GM19467 (cell line): ENCODE measurements around the gene DPH7.
"Not testable (repeated sequence)": the region's sequence is repeated elsewhere in the genome, so short reads cannot be mapped to it uniquely, and the experiment has no call there.

ENCODE experiments used
- ATAC-seq: cut with Tn5 transposase; IDR thresholded peaks from one replicate; pipeline ENCODE4 v1.9.1; 2021; ENCODE audit warnings: mild to moderate bottlenecking, moderate library complexity; ENCODE audit not compliant: unreplicated experiment

Gene DPH7

DNA sequence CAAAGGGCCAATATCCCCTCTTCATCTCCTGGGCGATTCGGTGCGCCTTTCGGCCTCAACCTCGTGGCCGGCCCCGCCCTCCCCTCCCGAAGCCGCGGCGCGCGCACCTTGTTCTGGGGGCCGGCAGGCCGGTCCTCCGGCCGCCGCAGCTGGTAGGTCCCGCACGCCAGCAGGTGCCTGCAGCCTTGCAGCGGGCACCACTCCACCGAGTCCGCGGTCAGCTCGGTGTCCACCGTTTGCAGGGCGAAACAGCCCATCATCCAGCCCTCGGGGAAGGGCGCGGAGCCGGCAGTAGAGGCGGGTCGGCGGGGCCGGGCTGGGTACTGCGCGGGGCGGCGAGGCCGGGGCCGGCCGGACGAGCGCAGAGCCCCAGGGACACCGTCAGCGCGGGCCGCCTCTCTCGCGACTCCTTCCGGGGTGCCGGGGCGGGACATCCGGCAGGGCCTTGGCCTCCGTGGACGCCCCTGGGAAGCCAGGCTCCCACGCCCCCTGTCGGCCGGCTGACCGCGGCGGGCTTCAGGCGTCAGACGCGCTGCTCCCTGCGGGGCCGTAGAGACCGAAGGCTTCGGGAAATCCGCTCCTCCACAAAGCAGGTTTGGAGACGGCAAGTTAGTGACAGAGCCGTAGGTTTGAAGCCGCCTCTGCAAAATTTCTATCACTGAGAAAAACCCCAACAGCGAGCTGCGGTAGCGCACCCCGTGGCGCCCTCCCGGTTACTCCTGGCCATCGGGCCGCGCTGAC, at the start of gene DPH7:
DPH7 (minus strand) TSS at position 408 of the 741 bp plus-strand sequence; CDS start at position 260, 148 bp downstream.
- ATAC-seq: peak; percentile 89

DNA sequence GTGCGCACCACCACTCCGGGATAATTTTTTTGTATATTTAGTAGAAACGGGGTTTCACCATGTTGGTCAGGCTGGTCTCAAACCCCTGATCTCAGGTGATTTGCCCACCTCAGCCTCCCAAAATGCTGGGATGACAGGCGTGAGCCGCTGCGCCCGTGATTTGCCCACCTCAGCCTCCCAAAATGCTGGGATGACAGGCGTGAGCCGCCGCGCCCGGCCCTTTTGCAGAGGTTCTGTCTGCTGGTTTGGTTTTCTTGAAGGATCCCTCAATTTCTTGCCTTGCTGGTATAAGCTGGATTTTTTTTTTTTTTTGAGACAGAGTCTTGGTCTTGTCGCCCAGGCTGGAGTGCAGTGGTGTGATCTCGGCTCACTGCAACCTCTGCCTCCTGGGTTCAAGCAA, 48.7 kb upstream of the DPH7 start:
- not testable (repeated sequence) for ATAC-seq

DNA sequence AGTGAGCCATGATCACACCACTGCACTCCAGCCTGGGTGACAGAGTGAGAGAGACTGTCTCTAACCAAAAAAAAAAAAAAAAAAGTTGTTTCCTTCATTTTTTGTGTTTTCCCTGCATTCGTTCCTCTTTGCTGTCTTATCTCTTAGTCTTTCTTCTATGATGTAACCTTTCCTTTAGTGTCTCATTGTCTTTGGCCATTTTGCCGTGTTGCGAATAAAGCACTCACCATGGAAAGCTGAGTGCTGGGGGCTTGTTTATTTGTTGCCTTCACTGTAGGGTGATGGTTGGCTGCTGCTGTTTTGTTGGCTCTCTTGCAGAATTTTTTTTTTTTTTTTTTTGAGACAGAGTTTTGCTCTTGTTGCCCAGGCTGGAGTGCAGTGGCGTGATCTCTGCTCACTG, 47.7 kb upstream of the DPH7 start:
- no peak for ATAC-seq

DNA sequence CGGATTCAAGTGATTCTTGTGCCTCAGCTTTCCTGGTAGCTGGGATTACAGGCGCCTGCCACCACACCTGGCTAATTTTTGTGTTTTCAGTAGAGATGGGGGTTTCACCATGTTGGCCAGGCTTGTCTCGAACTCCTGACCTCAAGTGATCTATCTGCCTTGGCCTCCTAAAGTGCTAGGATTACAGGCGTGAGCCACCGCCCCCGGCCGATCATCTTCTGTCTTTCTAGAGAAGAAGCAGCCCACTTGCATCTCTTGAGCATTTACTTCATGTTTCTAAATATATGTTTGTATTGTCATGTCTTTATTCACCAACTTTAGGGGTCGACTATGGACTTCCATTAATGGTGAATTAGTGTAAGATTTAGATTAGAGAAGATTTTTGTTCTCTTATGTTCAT, 43.5 kb upstream of the DPH7 start:
- not testable (repeated sequence) for ATAC-seq

DNA sequence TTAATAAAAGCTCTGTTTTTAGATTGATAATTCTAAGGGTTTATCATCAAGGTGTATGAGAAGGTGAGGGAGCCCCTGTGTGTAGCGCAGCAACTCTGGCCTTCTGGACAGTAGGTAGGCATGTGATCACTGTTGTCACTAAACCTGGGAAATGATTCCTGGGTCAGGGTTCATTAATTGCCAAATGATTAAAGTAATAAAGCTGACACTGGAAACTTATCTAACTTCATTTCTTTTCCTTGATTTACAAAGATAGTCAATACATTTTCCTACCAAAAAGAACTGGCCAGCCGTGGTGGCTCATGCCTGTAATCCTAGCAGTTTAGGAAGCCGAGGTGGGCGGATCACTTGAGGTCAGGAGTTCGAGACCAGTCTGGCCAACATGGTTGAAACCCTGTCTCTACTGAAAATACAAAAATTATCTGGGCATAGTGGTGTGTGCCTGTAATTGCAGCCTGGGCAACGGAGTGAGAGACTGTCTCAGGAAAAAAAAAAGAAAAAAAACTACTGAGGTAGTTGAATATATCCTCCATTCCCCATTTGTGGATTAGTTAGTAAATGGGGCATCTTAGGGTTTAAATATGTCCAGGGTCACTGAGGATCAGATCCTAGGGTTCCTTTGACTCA, 42.5 kb upstream of the DPH7 start:
- ATAC-seq: no peak

DNA sequence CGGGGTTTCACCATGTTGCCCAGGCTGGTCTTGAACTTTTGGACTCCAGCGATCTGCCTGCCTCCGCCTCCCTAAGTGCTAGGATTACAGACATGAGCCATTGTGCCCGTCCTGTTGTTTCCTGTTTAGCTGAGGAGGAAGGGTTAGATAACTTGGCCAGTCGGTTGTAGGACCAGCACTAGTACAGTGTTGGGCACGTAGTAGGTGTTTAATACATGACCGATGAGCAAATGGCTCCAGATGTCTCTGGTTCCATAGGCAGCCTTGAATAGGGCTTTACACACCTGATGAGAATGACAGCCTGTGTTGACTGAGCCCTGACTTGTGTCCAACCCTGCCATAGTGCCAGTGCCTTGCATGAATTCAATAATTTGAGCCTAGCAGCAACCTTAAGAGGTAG, 41.9 kb upstream of the DPH7 start:
- no peak for ATAC-seq

DNA sequence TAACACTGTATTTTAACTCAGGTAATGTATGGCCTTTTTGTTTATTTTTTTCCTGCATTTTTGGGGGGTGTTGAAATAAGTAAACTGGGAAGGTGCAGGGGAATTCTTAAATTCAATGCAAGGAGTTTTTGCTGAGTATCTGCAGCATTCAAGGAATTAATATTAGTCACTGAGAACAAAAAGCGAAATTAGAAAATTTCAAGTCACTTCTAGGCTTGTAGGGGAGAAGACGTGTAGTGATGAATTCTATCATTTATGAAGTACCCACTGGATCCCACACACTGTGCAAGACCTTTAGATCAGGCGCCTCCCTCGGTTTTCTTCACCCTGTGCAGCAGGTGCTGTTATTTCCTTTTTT, 41.3 kb upstream of the DPH7 start:
- no peak for ATAC-seq

DNA sequence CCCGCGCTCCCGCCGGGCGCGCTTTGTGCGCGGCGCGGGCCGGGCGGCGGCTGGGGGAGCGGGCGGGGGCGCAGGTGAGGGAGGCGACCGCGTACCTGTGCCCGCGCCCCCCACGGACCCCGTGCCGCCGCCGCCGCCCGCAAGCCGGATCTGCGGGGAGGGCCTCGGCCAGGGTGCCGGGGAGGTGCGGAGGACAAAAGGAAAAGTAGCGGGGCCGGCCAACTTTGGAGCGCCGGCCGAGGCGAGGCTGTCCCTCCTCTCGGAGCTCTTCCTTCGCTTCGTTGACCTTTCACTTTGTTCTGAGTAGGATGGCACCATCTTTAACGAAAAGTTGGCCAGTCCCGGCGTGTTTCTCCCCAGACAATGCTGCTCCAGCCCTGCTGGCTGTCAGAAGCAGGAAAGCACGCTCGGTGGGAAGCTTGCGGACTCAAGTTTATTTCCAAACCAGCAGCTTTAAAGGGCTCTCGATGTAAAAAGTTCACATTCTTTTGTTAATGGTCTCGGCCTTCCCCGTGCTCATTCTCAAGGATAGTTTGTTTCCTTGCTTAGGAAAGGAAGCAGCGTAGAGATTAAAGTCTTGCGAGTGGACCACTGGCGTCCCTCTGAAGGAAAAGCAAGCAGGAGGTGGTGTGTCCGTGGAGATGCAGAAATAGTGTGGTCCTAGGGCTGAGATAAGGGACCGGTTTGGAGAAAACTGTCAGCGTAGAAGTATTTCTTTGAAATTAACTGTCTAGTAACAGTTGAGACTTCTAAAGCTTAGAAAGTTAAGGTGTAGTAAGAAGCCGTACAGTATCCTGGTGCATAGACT, 40.7 kb upstream of the DPH7 start:
- ATAC-seq: peak; percentile 20

DNA sequence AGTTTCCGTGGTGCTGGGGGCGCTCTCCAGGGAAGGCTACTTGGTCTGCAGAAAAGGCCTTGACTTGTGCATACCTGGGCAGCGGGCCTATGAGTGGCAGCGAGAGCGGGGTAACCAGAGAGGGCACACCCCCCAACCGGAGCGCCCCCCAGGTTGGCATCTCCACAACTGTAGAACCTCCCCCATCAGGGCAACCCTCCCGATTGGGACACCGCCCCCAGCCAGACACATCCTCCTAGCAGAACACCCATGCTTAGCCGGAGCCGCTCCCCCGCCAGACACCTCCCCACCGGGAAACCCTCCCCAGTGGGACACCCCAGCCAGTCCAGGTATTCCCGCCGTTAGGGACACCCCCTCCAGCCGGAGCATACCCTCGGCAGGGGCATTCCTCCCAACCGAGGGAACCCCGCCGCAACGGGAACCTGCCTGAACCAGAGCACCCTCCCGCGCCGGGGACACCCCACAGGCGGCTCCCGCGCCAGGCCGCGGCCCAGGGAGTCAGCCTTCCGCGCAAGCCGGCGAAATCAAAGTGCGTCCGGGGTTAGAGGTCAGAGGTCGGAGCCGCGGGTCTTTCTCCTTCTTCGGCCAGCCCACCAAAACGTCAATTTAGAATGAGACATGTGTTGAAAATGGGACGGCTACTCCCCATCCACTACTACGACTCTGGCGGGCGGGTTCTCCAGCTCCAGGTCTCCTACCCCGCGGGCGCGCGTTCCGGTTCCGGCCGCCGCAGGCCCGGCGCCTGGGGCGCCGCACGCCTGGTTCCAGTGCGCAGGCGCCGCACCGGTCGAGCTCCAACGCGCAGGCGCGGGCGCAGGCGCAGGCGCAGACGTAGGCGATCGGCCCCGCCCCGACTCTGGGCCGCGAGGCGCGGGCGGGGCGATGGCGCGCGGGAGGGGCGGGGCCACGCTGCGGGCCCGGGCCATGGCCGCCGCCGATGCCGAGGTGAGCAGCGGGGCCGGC, 39.7 kb upstream of the DPH7 start, which contains the start of gene EHMT1:
EHMT1 (plus strand) TSS at position 901 of the 963 bp plus-strand sequence; CDS start at position 925, 24 bp downstream.
- ATAC-seq: peak; percentile 62

DNA sequence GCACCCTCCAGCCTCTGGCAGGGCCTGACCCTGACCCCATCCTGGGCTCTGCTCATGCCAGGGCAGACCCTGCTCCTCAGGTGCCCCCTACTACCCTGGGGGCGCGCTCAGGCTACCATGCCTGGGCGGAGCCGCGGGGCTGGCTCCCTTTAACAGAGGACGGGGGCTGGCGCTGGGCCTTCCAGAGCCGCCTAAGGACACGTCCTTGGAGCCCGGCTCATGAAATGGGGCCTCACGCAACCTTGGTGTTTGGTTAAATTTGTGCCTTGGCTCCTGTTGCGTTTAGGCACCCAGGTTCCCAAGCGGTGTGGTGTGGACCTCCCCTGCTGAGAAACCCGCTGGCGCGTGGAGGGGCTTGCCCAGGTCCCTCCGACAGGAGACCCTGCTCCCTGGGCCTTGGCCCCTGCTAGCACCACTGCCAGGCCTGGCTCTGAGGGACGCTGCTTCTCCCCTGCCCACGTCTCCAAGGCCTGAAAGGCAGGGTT, 36.7 kb upstream of the DPH7 start:
- ATAC-seq: no peak

DNA sequence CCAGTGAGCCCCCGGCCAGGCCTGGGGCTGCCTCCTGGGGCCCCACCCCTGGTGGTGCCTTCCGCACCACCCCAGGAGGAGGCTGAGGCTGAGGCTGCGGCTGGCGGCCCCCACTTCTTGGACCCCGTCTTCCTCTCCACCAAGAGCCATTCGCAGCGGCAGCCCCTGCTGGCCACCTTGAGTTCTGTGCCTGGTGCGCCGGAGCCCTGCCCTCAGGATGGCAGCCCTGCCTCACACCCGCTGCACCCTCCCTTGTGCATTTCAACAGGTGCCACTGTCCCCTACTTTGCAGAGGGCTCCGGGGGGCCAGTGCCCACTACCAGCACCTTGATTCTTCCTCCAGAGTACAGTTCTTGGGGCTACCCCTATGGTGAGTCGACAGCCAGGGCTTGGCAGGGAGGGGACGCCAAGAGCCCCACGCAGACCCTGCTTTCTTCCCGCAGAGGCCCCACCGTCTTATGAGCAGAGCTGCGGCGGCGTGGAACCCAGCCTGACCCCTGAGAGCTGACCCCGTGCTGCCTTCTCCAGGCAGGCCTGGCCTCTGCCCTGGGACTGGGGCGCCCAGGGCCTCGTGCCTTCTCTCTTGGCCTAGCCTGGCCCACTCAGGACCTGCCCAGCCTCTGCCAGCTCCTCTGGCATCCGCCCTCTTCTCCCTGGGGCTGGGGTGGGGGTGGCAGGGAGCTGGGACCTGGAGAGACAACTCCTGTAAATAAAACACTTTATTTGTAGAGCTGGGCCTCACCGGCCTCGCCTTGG, 36.1 kb upstream of the DPH7 start:
- ATAC-seq: no peak

DNA sequence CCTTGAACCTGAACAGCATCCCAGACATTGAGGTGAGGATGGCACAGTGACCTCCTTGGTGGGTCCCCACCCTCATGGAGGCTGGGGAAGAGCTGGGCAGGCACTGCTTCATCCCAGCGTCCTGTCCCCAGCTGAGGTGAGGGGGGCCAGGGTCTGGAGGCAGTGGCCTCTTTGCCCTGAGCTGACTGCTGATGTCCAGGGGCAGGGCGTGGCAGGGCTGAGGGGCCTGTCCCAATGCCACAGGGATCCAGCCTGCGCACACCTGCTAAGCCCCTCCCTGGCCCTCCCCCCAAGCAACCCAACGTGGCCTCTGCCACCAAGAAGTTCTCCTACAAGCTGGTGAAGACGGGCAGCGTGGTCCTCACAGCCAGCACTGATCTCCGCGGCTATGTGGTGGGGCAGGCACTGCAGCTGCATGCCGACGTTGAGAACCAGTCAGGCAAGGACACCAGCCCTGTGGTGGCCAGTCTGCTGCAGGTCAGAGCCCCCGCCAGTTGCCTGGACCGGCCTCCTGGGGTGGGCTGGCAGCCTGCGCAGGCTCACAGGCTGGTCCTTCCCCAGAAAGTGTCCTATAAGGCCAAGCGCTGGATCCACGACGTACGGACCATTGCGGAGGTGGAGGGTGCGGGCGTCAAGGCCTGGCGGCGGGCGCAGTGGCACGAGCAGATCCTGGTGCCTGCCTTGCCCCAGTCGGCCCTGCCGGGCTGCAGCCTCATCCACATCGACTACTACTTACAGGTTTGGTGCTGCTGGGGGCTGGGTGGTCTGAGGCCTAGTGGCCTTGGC, 35.2 kb upstream of the DPH7 start:
- no peak for ATAC-seq

DNA sequence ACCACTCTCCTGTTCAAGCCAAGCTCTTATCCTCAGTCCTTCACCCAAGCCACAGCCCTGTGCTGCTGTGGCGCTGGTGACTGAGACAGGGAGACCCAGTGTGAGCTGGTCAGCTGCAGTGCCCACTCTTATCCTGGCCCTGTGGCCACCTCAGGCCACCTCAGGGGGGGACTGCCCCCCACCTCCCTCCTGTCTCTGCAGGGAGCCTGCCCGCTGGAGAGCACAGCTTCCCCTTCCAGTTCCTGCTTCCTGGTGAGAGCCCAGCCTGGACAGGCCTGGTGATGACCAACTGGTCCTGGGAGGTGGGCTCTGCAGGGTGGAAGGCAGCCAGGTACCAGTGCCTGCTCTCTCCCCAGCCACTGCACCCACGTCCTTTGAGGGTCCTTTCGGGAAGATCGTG, 34.5 kb upstream of the DPH7 start:
- ATAC-seq: no peak

DNA sequence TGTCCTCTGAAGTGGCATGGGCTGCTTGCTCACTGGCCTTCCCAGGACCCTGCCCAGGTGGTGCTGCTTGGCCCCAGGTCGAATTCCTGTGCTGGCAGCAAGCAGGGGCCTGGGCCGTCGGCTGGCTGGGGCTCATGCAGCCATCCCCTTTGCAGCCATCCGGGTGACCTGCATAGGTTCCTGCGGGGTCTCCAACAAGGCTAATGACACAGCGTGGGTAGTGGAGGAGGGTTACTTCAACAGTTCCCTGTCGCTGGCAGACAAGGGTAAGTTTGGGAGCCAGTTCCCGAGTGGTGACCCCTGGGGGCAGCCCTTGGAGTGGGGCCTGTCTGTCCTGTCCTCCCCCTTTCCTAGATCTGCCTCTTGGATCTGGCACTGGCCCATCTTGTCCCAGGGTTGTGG, 34.0 kb upstream of the DPH7 start:
- no peak for ATAC-seq

DNA sequence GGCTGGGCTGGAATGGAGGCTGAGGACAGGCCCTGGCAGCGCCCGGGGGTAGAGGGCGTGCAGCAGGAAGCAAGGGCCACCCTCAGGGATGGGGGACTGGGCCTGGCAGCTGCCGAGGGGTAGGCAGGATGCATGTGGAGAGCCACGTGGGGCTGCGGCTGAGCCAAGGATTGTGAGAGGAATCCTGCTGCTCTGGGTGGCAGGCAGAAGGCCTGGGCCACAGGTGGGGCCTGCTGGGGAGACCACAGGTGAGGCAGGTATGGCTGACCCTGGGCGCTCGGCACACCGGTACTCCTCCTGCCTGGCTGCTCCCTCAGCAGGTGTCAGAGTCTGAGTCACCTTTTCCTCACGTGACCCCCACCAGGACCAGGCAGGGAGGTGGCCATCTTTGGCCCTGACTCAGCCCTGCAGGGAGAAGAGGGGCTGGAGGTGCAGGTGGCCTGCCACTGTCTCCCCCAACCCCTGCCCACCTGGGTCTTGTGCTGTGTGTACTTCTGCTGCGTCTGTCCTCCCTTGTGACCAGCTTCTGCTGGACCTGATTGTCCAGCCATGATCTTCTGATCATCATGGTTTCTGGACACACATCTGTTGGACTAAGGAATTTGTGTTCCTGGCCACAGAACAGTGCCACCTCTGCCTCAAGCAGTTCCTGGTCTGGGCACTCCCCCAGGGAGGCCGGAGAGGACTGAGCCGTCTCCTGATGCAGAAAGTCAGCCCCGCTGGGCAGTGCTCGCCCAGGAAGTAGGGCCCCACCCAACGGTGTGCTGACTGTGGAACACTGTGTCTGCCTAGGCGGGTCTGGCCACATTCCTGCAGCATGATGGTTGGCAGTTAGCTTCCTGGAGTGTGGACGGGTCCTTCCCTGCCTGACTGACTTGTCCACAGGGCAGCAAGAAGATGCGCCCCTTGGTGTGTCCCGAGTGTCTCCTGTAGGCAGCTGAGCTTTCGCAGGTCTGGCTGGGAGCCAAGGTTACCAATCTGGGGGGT, 33.2 kb upstream of the DPH7 start:
- no peak for ATAC-seq

DNA sequence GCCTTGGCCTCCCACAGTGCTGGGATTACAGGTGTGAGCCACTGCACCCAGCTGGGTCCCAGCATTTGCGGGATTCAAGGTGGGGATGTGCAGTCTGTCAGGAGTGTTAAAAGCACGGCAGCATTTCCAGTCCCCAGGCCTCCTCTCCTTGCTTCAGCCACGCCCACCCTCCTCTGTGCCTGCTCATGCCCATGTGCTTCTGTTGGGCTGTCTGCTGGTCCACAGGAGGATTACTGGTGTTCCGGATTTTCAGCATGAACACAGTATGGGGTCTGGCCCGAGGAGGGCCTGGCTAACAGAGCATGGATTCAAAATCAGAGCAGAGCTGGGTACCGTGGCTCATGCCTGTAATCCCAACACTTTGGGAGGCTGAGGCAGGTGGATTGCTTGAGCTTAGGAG, 32.2 kb upstream of the DPH7 start:
- ATAC-seq: no peak

DNA sequence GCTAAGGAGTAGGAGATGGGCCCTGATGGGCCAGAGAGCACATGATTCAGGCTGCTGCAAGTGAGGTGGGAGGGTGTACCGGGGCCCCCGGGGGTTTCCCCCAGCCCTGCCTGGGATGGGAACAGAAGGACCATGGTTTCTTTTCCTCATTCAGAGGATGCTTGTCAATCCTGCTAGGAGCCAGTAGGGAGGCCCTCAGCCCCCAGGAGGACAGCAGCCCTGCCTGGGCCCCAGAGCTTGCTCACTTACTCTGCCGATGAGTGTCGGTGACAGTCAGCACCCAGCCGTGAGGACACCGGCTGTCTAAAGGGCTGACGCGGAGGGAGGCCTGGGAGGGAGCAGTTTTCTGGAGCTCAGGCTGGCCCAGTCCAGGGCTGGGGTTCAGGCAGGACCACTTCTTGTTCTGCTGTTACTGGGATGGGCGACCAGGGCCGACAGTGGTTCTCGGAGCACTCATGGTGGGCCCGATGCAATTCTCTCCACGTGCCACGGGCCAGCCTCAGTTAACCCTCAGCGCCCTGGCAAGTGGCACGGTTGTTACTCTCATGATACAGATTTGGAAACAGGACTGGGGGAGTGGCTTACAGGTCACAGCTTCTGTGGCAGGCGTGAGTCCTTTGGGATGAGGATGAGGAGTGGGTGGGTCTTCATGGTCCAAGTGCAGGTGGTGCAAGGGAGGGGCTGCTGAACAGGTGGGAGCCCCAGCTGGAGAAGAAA, 28.6 kb upstream of the DPH7 start:
- ATAC-seq: no peak
